Endodermal cell (in vitro differentiated cells): ENCODE results near the gene PLA2R1. TPM values are rescaled to one million over a fixed set of nuclear protein-coding genes. Genes with fewer than 3 reads are reported as not detected.

ENCODE experiments used
- DNase-seq: peaks from one replicate; pipeline ENCODE4 v3.0.0-alpha.2; 2017
- H3K27ac ChIP-seq: 2 replicates; pipeline ENCODE4 v1.5.1; 2013; ENCODE audit warnings: mild to moderate bottlenecking, low read depth, low read length, moderate library complexity
- H3K27me3 ChIP-seq: 2 replicates; pipeline ENCODE4 v1.6.1; 2013; ENCODE audit warnings: mild to moderate bottlenecking, low read length, moderate library complexity; ENCODE audit not compliant: insufficient read depth, control insufficient read depth, poor library complexity, severe bottlenecking
- H3K36me3 ChIP-seq: 2 replicates; pipeline ENCODE4 v1.7.0; 2013; ENCODE audit warnings: mild to moderate bottlenecking, low read length, moderate library complexity; ENCODE audit not compliant: control insufficient read depth, insufficient read depth
- H3K4me1 ChIP-seq: one replicate; pipeline ENCODE4 v1.7.0; 2013; ENCODE audit warnings: low read length; ENCODE audit not compliant: control insufficient read depth, insufficient read depth
- H3K4me3 ChIP-seq: 2 replicates; pipeline ENCODE4 v1.5.1; 2013; ENCODE audit warnings: mild to moderate bottlenecking, low read length, moderate library complexity
- H3K9ac ChIP-seq: 2 replicates; pipeline ENCODE4 v1.6.1; 2013; ENCODE audit warnings: mild to moderate bottlenecking, low read length, moderate library complexity; ENCODE audit not compliant: poor library complexity, severe bottlenecking; ENCODE audit errors: extremely low read depth
- H3K9me3 ChIP-seq: 2 replicates; pipeline ENCODE4 v1.6.1; 2013; ENCODE audit warnings: mild to moderate bottlenecking, low read length, moderate library complexity; ENCODE audit not compliant: control insufficient read depth
- H3K27ac Mint-ChIP-seq: 2 replicates; pipeline ENCODE4 v1.8.0; 2020; ENCODE audit warnings: mixed read lengths
- H3K27me3 Mint-ChIP-seq: 2 replicates; pipeline ENCODE4 v1.8.0; 2021; ENCODE audit warnings: mild to moderate bottlenecking, mixed read lengths; ENCODE audit not compliant: insufficient read depth
- H3K36me3 Mint-ChIP-seq: 2 replicates; pipeline ENCODE4 v1.8.0; 2020; ENCODE audit warnings: low read depth, mixed read lengths
- H3K4me1 Mint-ChIP-seq: 2 replicates; pipeline ENCODE4 v1.8.0; 2020; ENCODE audit warnings: mixed read lengths
- H3K4me3 Mint-ChIP-seq: 2 replicates; pipeline ENCODE4 v1.8.0; 2020; ENCODE audit warnings: mild to moderate bottlenecking, moderate library complexity, mixed read lengths
- H3K9me3 Mint-ChIP-seq: 2 replicates; pipeline ENCODE4 v1.8.0; 2020; ENCODE audit warnings: mild to moderate bottlenecking, mixed read lengths
- WGBS, 2 experiments: methylation state at CpG; one replicate each; pipeline versions ENCODE4 v1.1.5 to v1.1.7; 2013; ENCODE audit warnings: missing lambda C conversion rate in 2 of 2, mixed read lengths in 1 of 2; ENCODE audit not compliant: insufficient coverage in 1 of 2, insufficient read length in 1 of 2; 5-methylcytosine and 5-hydroxymethylcytosine counted together
- total RNA-seq, 2 donors: library from RNA; stranded (reverse); fragmentation: NEBNext Ultra II Directional in 1 of 2; extraction: Animal tissue kit (Norgen Biotek cat#: 25700) in 1 of 2; gene quantifications; 2 replicates in 1 of 2; 3 replicates in 1 of 2; pipeline ENCODE4 v1.2.1, GENCODE V29; 2021
- TF ChIP-seq, protein P1 (sequence below): fragments of 200-600 bp; sonication (generic); conservative IDR thresholded peaks from 2 replicates; pipeline ENCODE4 v1.5.0; 2021; ENCODE audit warnings: antibody characterized with exemption, mild to moderate bottlenecking

PLA2R1 gene
- total RNA-seq, 2 donors from 2014 or later = 1.4 to 1.8 TPM

DNA sequence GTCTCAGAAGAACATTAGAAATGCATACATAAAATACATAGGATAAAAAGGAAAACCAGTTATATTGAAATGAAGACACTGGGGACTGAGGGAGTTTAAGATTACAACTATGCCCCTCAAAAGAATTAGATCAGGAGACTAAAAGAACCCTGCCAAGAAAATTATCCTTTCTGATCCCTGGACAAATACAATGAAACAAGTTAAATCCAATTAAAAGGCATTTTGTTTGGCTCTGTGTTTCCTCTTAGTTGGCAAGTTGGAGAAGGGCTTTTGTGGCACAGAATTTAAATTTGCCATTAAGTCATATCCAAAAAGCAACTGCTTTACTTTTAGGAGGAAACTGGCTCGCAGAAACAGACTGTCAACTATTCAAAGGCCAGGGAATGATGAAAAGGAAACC lies 165.3 kb downstream of the PLA2R1 start:
- TF ChIP-seq, protein P1, sequence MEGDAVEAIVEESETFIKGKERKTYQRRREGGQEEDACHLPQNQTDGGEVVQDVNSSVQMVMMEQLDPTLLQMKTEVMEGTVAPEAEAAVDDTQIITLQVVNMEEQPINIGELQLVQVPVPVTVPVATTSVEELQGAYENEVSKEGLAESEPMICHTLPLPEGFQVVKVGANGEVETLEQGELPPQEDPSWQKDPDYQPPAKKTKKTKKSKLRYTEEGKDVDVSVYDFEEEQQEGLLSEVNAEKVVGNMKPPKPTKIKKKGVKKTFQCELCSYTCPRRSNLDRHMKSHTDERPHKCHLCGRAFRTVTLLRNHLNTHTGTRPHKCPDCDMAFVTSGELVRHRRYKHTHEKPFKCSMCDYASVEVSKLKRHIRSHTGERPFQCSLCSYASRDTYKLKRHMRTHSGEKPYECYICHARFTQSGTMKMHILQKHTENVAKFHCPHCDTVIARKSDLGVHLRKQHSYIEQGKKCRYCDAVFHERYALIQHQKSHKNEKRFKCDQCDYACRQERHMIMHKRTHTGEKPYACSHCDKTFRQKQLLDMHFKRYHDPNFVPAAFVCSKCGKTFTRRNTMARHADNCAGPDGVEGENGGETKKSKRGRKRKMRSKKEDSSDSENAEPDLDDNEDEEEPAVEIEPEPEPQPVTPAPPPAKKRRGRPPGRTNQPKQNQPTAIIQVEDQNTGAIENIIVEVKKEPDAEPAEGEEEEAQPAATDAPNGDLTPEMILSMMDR = no peak
- Mint-ChIP-seq H3K27ac (no peak overlapping the region), H3K27me3 (peaks cover 12% of the 10 kb centered on the region), H3K4me3 (no peak overlapping the region), H3K9me3 (no peaks in the 10 kb centered on the region), H3K4me1 (peaks cover 37% of the 10 kb centered on the region), H3K36me3 (no peaks in the 10 kb centered on the region)
- Histone ChIP-seq H3K27ac (no peak overlapping the region), H3K9ac (no peak overlapping the region), H3K4me1 (no peaks in the 10 kb centered on the region), H3K9me3 (no peaks in the 10 kb centered on the region), H3K4me3 (no peak overlapping the region), H3K36me3 (no peaks in the 10 kb centered on the region), H3K27me3 (peaks cover 9% of the 10 kb centered on the region)
- 90% methylated on average over 1 of the region's 1 CpG; no CpG with 5 or more reads in 1 of the 2 experiments for WGBS, 2 experiments
- DNase-seq = no peak

DNA sequence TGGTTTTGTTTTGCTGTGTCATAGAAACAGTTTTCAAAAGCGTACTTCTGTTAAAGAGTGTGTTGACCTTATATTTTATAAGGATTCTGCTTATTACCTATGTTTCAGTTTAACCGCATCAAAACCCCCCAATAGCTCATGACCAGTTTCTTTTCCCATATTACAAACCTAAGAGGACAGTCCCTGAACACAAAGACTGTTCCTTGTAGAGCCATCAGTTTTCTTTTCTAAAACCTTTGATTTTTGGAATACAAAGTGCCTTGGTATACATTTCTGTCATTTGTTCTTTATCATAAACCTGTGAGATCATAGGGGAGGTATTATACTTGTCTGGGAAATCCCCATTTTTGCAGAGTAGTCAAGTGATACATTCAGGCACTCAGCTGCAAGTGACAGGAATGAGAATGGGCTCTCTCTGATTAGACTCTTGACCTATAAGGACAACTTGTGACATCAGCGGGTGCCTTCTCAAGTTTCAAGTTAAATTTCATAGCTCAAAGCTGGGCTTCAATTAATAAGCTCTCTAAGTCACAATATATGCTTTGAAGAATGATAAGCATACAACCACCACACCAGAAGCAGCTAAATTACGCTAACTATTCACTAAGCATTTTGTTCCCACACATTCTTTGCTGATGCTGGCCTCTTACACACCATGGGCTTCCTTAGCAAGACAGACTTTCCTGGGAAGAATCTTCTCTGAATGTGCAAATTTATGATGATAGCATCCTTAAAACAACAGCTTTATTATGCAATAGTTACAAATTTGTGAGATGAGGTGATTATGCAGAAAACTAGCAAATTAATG lies 167.0 kb downstream of the PLA2R1 start:
- no peak for DNase-seq
- Mint-ChIP-seq H3K27me3 (peaks cover 2% of the 10 kb centered on the region), H3K4me3 (no peak overlapping the region), H3K36me3 (no peaks in the 10 kb centered on the region), H3K4me1 (peaks cover 44% of the 10 kb centered on the region), H3K9me3 (no peaks in the 10 kb centered on the region), H3K27ac (no peak overlapping the region)
- no peak overlapping the region for H3K4me3 ChIP-seq
- H3K27me3 ChIP-seq = no peaks in the 10 kb centered on the region
- H3K4me1 ChIP-seq = peaks cover 4% of the 10 kb centered on the region
- 93% methylated on average over 2 to 3 of the region's 4 CpGs for WGBS, 2 experiments
- H3K27ac ChIP-seq = no peak overlapping the region
- TF ChIP-seq, protein P1 = no peak
- no peak overlapping the region for H3K9ac ChIP-seq
- no peaks in the 10 kb centered on the region for H3K9me3 ChIP-seq
- H3K36me3 ChIP-seq = no peaks in the 10 kb centered on the region

DNA sequence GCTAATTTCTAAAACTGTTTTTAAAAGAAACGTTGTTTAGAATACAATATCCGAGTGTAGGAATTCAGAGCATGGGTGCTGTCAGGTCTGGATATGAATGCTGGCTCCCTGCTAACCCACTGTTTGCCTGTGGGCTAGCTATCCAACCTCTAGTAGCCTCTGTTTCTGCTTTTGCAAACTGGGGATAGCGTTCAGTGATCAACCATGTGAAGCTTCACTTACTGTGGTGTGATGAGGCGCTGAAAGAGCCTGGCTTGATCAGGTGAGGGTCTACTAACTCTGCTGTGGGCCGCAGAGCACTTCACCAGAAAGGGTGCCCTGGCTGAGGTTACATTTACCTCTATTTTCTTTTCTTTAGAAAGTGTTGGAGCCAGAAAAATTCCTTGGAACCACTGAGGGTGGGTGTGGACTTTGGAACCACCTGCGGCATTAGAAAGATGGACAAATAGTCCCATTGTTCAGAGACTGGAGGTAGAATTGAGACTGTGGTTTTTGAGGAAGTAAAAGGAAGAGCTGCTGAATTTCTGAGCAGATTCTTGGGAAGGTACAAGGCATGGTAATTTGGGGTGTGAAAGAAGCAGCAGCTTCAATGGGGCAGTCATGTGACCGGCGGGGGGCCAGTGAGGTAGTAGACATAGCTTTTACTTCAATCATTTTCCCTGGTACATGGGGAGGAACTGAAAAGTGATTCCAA lies 168.1 kb downstream of the PLA2R1 start:
- peaks cover 44% of the 10 kb centered on the region for H3K4me1 Mint-ChIP-seq
- DNase-seq = no peak
- no peak overlapping the region for H3K4me3 Mint-ChIP-seq
- Histone ChIP-seq H3K4me1 (peaks cover 4% of the 10 kb centered on the region), H3K9me3 (no peaks in the 10 kb centered on the region), H3K27me3 (no peaks in the 10 kb centered on the region), H3K27ac (no peak overlapping the region), H3K4me3 (no peak overlapping the region), H3K36me3 (no peaks in the 10 kb centered on the region), H3K9ac (no peak overlapping the region)
- WGBS, 2 experiments = 93 to 95% methylated on average over 7 to 8 of the region's 8 CpGs
- TF ChIP-seq, protein P1 = no peak
- H3K27me3 Mint-ChIP-seq = peaks cover 2% of the 10 kb centered on the region
- H3K36me3 Mint-ChIP-seq = no peaks in the 10 kb centered on the region
- H3K9me3 Mint-ChIP-seq = no peaks in the 10 kb centered on the region
- no peak overlapping the region for H3K27ac Mint-ChIP-seq
